ENCODE results near the gene CNTN6. TPM values are rescaled to one million over a fixed set of nuclear protein-coding genes. Genes with fewer than 3 reads are reported as not detected.

Gene CNTN6
- total and polyA plus RNA-seq, 2 of the 13 experiments (the other 11 are each of a cell fraction or from before 2014, with no cell fraction given), result not detected

- H3K9ac ChIP-seq (ENCODE audit: insufficient read depth, low read depth, low read length), result no peak overlapping the region
- FAIRE-seq, result no peak
- no peaks in the 10 kb centered on the region for H3K27me3 ChIP-seq (ENCODE audit: control insufficient read depth in 1 of 2, insufficient read depth in 2 of 2, low read length in 2 of 2)
- H3K4me1 ChIP-seq (ENCODE audit: insufficient read depth, low read length), result no peaks in the 10 kb centered on the region
- no TSS peak for BruUV-seq (replicated peaks)
- in situ Hi-C loops (cut with HindIII; ENCODE audit: extremely low pct_ligation_motif_present, low pct_unique_long_range_greater_than_20kb) (no loop called here), intact Hi-C loops (cut with micrococcal nuclease; ENCODE audit: unreplicated experiment) (loop anchor here (5.0 kb wide), 1 partner anchor 1935 kb away; no protein-coding TSS in a partner anchor)
- DNase-seq (ENCODE audit: low spot score), result peak; percentile 1
- H2AFZ ChIP-seq (ENCODE audit: low read length), result no peak overlapping the region
- H3K27ac ChIP-seq (ENCODE audit: extremely low read length, insufficient read depth, low read length), result no peak overlapping the region
- H4K20me1 ChIP-seq (ENCODE audit: insufficient read depth, low read length), result no peaks in the 10 kb centered on the region
- ATAC-seq, result no peak
- H3K9me3 ChIP-seq (ENCODE audit: low read length), result peaks cover 91% of the 10 kb centered on the region
- H3K36me3 ChIP-seq (replicated peaks in 1 of 2; ENCODE audit: control insufficient read depth in 1 of 2, insufficient read depth in 2 of 2, low read length in 2 of 2), result no peaks in the 10 kb centered on the region
- H3K4me3 ChIP-seq (replicated peaks in 1 of 3; ENCODE audit: insufficient read depth in 1 of 3, low read depth in 2 of 3, low read length in 3 of 3), result no peak overlapping the region
- POLR2A ChIA-PET, result no interaction called here
- no peak overlapping the region for H3K4me2 ChIP-seq (ENCODE audit: low read depth, low read length)
- H3K79me2 ChIP-seq (ENCODE audit: insufficient read depth, low read length), result no peaks in the 10 kb centered on the region
- 8% methylated on average over 2 of the region's 2 CpGs for WGBS (ENCODE audit: low lambda C conversion rate)
- CTCF ChIA-PET (ENCODE audit: low intra/inter-chr PET ratio, low total read pairs), result no interaction called here
- no peak for TF ChIP-seq EP300 (IDR thresholded peaks at IDR 0.05; ENCODE audit: low read depth in 2 of 2, low read length in 2 of 2)
- TF ChIP-seq EP300 (CRISPR knock-in tag; IDR thresholded peaks at IDR 0.05; ENCODE audit: borderline replicate concordance), result no peak
- TF ChIP-seq HNF4A (CRISPR knock-in tag; IDR thresholded peaks at IDR 0.05), result no peak
- peak; percentile 24; the same call in 1 of the 2 replicates for TF ChIP-seq ATF7 (IDR thresholded peaks at IDR 0.05)
- TF ChIP-seq ATF7 (CRISPR knock-in tag; IDR thresholded peaks at IDR 0.05), result no peak
- no peak for TF ChIP-seq ZNF512 (CRISPR knock-in tag; IDR thresholded peaks at IDR 0.05)
- TF ChIP-seq ZNF251 (CRISPR knock-in tag; IDR thresholded peaks at IDR 0.05), result no peak
- TF ChIP-seq STAG1 (CRISPR knock-in tag; IDR thresholded peaks at IDR 0.05), result peak; percentile 35; the same call in 1 of the 2 replicates
- TF ChIP-seq SMC3 (IDR thresholded peaks at IDR 0.05; ENCODE audit: low read length), result peak; percentile 22; the same call in 1 of the 2 replicates
- no peak for TF ChIP-seq MAZ (IDR thresholded peaks at IDR 0.05; ENCODE audit: borderline replicate concordance, low read depth, low read length)
- no peak for TF ChIP-seq MAZ (CRISPR knock-in tag; IDR thresholded peaks at IDR 0.05; ENCODE audit: low read depth)
- 0 out of 2 replicates have a peak, but pooled peaks have one; percentile 11 for TF ChIP-seq CREB1 (IDR thresholded peaks at IDR 0.05)
- no peak for TF ChIP-seq CREB1 (CRISPR knock-in tag; IDR thresholded peaks at IDR 0.05)
Measured at GRCh38 chr3:1082108-1082507, 10.7 kb upstream of the CNTN6 start.
